ENCODE data around the gene LAMA5. TPM values are rescaled to one million over a fixed set of nuclear protein-coding genes. Genes with fewer than 3 reads are reported as not detected.
"Not testable (repeated sequence)": the region's sequence is repeated elsewhere in the genome, so short reads cannot be mapped to it uniquely, and the experiment has no call there.

LAMA5 gene
- polyA plus RNA-seq, 10 donors = 38.4 to 86.0 (median 57.8) TPM

DNA sequence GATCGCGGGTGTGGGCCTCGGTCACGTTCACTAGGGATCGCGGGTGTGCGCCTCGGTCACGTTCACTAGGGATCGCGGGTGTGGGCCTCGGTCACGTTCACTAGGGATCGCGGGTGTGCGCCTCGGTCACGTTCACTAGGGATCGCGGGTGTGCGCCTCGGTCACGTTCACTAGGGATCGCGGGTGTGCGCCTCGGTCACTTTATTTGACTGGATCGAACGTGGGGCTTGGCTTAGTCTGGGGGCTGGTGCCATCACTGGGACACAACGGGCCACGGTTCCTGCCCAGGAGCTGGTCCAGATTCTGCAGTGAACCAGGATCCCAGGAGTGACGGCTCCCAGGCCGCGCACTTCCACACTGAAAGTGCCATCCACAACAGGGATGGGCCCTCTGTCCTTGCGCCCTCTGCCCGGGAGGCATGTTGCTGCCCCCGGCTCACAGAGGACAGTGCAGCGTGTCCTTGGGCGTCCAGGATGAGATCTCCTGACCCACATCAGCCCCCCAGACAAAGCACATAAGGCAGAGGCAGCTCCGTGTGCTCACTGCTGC lies 6.6 kb upstream of the LAMA5 start:
- DNase-seq = not testable (repeated sequence)

DNA sequence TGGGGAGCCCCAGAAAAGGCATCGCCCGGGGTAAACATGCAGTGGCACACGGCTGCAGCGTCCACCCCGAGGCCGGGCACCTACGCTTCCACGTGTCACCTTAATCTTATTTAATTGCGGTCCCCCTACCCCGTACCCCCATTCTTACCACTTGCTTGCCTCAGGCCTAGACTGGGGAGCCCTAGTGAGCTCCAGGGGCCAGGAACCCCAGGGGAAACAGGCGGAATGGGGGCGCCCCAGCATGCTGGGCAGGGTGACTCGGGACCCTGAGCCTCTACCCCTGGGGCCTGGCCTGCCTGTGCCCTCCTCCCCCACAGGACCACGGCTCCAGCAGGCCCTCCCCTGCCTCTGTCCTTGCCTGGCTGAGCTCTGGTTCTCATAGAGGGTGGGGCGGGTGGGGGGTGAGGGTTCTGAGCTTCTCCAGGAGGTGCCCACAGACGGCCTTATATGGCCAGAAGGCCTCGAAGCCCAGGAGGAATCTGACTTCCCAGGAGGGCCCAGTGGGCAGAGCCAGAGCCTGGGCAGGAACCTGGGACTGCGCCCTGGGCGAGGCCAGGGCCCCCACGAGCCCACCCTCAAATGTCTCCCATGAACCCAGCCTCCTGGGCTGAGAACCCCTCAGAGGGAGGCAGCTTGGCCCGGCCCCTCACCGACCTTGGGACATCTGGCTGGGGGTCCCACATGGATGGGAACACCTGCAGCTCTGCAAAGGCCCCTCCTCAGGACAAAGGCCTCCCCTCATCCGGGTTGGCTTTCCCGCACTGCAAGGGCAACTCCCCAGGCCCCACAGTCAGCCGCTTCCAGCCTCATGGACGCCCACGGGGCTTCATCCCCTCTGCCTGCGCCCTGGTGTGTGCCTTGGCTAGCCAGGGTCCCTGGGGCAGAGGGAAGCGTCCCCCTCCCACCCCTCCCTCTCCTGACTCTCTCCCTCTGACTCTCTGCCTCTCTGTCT lies 5.2 kb upstream of the LAMA5 start:
- DNase-seq = no peak

DNA sequence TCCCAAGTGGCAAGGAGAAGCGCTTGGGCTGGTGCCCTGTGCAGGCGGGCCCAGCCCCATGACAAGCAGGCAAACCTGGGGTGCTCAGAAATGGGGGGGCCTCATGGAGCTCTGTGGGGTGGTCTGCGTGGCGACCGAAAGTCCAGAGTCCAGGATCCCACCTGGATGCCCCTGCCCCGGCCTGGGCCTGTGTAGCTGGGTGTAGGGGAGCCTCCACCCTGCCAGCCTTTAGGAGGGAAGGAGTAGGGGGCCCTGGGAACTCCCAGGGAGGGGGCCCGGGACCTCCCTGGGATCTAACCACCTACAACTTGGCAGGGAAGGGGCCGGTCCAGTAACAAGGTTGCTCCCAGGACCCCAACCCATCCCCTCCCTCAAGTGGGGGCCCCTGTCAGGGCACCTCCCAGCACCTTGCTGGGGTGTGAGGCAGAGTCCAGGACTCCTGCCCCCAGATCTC lies 4.5 kb upstream of the LAMA5 start:
- DNase-seq = no peak

DNA sequence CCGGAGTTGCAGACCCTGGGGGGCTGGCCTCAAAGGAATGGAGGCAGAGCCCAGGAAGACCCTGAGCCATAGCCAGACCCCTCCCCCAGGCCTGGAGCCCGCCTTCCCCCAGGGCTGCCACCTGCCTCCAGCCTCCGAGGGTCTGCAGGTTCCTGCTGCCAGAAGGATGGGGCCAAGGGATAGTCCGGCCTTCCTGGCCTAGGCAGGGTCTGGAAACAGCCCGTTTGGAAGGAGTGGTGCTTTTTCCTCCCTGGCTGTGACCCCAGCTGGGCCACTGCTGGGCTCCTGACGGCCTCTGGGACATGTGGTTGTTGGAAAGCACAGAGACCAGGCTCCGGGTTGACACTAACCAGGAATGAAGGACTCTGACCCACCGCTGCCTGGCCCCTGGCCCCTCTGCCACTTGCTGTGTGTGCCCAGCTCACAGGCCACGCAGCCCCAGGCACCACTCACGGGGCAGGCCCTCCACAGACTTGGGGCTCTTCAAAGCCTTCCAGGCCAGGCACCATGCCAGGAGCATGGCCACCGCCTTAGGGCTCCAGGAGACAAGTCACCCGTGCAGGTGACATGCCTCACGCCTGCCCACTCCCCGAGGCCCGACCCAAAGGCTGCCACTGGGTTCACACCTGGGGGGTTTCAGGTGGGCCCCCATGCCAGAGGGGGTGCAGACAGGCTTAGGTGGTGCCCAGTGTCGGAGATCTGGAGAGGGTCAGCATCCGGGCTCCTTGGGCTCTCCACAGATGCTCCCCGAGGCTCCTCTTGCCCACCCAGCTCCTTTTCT lies 3.9 kb upstream of the LAMA5 start:
- no peak for DNase-seq

DNA sequence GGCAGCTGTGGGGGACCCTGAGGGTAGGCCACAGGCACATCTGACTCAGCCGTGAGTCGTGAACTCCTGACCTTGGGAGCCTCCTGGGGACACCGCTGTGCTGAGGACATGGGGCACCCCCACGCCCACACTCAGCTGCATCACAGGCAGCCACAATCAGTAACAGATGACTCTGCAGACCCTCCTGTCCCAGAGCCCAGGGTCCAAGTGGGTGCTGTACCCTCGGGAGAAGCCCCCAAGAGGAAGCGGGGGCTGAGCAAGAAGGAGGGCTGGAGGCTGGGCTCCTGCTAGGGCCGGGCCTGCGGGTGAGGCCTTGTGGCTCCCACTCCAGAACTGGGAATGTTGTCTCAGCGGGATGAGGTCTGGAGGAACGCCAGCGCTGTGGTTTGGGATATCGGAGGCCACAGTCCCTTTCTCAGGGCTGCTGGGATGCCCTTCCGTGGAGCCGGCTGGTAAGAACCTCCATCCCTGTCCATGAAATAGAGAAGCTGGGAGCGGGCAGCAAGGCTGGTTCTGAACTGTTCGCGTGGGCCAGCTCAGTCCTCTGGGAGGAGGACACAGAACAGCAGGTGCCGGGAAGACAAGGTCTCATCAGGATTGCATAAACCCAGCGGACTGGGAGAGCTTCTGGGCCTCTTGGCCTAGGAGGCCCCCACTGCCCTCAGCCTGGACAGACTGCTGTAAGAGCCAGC lies 3.1 kb upstream of the LAMA5 start:
- DNase-seq = no peak

DNA sequence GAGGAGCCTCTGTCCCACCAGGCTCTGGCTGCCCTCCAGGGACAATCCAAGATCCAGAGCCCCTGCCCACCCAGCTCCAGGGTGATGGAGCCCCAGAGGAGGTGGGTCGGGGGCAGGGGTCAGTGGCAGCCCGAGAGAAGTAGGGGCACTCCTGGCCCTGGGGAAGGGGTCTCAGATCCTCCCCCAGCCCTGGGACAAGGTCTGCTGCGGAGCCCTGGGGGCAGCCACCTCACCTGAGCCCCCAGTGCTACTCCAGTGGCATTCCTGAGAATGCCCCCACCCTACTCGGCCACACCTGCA lies 2.7 kb upstream of the LAMA5 start:
- DNase-seq = no peak

DNA sequence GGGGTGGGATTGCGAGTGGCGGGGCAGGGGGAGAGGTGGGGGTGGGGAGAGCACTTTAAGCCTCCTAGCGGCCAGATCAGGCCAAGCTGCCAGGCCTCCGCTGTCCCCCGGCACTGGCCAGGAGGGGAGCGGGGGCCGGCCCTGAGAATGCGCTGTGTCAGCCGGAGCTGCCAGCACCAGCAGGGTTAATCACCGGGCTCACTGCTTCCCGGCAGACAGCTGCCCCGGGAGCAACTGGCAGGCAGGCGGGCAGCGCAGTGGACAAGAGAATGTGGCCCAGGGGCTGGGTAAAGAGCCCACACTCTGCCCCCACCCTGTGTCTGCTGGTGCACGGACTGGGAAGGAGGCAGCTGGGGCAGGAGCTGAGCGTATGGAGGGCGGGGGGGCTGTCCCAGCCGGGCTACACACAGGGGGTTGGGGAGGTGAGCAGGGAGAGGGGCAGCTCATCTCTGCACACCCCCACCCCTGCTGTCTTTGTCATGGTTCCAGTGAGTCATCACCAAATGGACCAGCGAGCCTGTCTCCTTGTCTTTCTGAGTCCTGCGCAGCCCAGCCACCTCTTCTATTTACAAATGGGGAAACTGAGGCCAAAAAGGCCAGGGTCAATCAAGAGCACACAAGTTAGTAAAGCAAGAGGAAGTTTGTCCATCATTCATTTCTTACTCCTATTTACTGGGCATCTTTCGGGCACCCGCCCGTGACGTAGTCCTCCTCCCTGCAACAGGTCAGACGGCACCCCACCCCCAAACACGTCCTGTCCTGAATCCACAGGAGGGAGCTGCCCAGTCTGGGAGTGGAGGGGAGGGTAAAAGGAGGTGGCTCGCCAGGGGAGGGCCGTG lies 2.1 kb upstream of the LAMA5 start:
- DNase-seq = peak in 2 of 3 donors; percentile 64 to 76

DNA sequence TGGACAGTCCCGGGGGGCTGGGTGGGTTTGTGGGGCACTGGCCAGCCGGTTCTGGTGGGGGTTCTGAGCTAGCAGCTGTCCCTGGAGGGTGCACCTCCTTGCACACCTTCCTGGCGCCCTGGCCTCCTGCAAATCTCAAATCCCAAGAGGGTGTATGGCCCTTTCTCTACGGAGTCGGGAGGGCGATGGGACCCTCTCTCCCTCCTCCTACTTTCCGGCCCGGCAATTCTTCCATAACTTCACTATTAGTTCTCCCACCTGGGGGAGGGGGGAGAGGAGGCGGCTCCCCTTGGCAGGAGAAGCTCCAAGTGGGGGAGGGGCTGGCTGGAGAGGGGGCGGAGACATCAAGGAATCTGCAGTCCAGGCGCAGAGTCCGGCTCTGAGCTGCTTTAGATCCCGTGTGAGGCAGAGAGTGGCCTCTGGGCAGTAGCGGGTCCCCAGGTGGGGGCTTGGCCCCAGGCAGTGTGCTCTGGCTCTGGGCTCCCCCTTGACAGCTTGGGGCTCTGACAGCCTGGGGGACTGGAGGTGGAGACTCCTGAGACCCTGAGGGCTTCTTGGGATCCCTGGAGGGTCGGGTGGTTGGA lies 1.4 kb upstream of the LAMA5 start:
- peak in 1 of 3 donors; percentile 60 for DNase-seq

DNA sequence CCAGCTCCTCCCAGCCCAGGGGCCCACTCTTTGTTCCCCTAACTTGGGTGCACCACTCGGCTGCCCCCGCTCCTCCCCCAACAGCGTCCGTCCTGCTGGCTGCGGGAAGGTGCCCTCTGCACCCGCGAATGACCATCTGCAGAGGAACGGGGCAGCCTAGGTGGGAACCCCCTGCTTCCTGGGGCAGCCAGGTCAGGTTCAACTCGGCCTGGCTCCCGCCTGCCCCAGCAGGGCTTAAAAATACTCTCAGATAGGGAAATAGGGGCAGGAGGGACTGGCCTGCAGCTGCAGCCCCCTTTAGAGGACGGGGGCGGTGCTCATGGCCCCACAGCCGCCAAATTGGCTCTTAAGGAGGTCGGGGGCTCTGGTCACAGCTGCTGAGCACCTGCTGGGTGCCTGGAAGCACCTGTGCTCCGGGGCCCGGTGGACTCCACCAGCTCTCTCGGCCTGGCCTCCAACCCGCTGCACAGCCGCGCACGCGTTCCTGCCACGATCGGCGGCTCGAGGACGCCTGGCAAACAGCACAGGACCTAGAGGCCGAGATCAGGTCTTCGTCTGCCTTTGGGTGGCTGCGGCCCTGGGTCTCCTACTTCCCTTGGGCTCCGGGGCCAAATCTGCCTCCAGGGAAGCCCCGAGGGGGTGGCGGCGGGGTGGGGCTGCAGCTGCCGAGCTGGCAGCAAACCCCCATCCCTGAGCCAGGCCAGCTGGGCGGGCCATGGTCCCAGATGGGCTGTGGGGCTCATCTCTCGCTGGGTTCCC lies 700 bp upstream of the LAMA5 start:
- peak in 1 of 3 donors; percentile 77 for DNase-seq

DNA sequence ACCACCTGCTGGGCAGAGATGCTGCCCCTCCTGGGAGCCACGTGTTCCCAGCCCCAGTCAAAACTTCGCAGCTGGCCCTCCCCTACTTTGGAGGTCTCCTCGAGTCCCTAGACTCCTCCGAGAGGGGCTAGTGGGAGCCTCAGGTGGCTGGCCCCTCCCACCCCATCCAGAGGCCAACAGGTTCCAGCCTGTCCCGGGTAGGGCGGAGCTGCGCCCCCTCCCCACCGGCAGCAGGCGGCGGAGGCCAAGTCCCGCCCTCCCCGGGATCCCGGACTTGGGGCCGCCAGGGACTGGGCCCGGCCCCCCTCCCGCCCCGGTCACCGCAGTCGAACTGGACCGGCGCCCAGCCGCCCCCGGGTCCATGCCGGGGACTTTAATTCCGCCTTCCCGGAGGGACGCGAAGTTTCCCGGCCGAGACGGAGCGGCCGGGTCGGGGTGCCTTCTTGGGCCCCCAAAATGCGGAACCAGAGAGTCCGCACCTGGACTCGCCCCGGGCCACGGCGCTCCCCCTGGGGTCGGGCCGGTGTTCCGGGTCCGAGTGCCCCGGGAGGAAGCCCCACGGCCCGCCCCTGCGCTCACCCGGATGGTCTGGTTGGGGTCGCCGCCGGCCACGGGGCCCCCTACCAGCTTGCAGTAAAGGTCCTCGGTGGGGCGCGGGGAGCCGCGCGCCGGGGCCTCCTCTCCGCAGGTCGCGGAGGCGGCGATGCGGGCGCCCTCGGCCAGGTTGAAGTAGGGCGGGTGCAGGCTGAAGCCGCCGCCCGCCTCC lies 559 bp downstream of the LAMA5 start:
- DNase-seq = no peak

DNA sequence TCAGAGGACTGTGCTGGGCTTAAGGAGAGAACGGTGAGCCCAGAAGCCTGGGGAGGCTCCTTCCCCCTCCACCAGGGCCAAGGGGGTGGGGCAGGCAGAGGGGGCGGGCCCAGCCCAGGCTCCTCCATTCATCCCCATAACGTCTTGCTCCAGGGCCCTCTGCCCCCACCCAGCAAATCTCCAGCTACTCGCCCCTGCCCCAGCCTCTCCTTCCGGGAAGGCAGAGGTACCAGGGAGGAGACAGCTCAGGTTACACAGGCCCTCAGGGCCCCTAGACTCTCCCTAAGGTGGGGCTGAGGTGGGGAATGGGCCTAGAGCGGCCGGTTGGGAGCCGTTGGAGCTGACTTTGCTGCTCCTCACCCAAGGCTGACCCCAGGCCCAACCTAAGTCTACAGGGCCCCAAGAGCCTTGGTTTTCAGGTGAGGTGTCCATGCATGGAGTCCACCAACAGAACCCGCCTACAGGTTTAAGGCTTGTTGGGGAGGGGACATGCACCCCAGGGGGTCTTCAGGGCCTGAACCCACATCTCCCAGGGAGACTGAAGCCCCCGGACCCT lies 1.2 kb downstream of the LAMA5 start:
- no peak for DNase-seq

DNA sequence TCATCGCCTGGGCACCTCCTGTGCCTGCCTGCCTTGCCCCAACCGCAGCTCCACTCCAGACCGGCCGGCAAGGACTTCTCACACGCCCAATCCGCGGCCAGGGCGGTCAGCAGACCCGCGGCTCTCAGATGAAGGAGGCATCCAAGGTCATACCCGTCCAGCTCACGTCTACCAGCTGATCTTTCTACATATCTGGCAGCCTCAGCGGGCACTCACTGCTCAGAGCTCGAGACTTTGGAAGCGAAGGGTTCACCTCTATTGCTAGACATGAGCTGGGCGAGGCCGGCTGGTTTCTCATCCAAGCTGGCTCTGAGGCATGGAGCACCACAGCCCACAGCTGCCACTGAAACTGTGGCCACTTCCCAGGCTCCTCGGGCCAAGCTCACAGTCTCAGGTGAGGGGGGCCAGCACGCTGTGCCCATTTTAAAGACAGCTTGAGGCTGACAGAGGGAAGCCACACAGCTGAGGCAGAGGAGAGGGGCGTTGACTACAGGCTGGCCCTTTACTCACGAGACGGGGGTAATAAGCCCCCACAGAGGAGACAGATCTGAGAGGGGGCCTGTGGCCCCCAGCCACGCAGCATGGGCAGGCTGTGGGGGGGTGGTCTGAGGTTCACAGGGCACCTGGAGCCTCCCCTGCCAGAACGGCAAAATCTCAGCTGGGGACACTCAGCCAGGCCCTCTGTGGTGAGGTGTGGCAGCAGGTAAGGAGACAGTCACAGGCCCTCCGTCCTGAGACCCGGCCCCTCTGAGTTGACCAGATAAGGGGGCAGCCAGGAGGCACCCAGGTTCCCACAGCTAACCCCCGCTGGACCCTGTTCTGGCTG lies 2.0 kb downstream of the LAMA5 start:
- DNase-seq = no peak

DNA sequence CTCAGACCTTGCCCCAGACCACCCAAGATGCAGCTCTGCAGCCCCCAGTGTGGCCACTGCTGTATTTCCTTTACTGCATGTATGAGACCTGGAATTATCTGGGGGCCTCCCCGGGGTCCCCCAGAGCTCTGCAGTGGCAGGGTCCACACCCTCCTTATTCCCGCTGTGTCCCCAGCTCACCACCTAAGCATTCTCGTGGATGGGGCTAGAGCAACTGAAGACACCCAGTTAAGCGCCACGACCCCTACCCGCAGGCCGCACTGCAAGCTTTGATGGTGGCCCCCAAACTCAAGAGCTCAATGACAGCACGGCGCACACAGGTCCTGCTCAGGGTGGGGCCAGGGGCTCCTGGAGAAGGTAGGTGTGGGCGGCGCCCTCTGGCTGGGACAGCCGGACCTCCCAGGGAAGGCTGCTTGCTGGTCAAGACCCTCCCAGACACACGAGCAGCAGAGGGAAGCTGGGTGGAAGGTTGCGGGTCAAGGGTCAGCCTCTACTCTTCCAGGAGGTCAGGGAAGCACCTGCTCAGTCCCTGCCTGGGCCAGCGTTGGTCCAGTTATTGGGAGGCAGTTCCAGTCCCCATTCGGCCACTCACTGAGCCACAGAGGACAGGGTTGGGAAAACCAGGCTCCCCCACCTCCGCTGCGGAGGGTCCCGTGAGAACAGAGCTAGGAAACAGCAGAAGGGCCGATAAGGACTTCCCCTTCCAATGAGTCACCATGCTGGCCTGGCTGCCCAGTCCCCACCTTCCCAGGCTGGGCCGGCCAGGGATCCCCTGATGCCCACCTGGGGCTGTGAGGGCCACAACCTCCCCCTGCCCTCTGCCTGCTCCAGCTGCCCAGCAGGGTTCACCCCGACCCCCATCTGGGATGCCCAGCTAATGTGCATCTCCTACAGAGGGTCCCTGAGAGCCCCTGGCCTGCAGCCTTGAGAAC lies 2.9 kb downstream of the LAMA5 start:
- no peak for DNase-seq

DNA sequence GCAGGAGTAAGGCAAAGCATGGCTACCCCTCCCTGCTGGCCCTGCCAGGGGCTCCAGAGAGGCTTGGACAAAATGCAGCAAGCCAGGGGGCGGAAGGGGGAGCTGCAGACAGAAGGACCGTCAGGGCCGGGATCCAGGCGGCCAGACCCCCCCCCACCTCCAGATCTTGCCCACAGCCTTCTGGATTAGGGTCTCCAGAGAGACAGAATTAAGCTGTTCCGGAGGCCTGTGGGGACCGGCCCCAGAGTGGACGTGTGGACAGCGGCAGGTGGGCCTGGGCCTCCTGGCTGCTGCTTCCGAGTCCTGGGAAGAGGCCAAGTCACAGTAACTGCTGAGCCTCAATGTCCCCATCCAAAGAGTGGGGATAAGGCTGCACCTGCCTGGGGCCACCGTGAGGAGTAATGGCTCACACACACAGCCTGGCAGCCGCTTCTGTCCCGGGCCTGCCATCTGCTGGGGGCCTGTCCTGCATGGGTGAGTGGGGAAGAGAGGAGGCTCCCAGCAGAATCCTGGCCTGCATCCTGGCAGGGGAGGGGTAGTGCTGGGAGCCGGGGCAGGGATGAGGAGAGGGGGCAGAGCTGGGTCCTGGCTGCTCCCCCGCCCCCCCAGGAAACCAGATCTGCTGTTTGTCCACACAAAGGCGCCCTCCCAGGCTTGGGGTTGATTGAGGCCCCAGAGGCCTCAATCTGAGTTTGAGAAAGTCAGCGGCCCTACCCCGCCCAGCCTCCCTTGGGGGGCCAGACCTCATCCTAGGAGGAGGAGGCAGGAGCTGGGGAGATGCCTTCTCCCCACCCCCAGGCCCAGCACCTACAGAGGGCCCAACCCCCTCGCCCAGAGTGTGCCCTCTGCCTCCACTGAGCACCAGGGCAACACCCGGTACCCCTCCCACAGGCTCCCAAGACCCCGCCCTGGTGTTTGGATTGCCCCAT lies 3.9 kb downstream of the LAMA5 start:
- DNase-seq = peak in 1 of 3 donors; percentile 45

DNA sequence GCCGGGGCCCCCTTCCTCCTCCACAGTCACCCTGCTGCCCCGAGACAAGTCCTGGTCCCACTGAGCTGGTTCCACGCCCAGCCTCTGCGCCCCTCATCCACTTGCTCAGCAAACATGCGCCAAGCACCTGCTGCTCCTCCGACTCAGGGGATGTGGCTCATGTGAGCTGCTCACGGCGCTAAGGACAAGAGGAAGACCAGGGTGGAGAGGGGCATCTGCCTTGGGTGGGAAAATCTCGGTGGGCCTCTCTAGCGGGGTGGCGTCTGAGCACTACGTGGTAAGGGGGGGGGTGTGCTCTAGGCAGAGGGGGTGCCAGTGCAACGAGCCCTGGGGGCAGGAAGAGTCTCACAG lies 4.5 kb downstream of the LAMA5 start:
- DNase-seq = no peak
